Stimulated activated CD4-positive, alpha-beta T cell treated with anti-CD3 and anti-CD28 coated beads, Interleukin-12 subunit alpha, Interleukin-12 subunit beta, amount 100 ng/mL, for 24 hours (primary cell): ENCODE measurements around the gene SLC41A3.
"Not testable (repeated sequence)": the region's sequence is repeated elsewhere in the genome, so short reads cannot be mapped to it uniquely, and the experiment has no call there.

Experiments used
- DNase-seq, 2 experiments: peaks; one replicate each; pipeline ENCODE4 v3.0.0-alpha.2; 2020; ENCODE audit warnings: low read depth in 2 of 2

Gene SLC41A3

DNA sequence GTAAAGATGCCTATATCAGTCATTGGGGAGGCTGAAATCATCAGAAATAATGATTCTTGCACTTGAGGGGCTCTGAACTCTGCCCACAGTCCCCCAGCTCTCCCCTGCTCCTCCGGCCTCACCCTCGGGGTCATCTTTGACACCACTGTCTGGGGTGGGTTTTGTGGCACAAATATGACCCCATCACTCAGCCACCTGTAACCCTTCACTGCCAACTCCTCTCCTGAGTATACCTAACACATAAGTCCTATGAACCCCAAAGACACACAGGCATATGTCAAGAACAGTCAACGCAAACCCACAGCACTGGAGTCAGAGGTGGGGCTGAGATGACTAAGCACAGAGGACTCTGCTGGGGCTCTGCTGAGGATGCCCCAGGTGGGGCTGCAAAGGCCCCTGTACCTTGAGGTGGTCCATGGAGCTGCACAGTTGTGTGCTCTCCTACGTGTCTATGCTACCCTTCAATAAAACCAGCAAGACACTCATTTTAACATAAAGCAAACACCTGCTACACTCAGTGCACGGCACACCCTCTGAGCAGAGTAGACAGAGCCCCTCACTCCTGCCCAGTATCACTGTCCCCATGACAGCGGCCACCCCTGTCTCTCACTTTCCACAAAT is 29.9 kb downstream of the SLC41A3 start:
- no peak for DNase-seq

DNA sequence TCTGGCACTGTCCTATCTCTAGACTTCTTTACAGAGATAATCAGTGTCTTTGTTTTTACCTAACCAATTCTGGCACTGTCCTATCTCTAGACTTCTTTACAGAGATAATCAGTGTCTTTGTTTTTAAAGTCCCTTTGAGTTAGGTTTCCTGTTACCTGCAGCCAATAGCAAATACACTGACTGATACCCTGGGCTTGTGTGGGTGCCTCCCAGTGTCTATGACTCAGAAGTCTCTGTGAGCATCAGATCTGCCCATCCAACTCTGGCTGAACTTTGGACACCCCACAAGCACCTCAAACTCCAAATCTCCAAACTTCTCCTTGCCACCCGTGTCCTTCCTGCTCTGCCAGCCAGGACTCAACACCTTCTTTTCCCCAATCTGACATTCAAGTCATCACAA is 30.4 kb downstream of the SLC41A3 start:
- no peak for DNase-seq

DNA sequence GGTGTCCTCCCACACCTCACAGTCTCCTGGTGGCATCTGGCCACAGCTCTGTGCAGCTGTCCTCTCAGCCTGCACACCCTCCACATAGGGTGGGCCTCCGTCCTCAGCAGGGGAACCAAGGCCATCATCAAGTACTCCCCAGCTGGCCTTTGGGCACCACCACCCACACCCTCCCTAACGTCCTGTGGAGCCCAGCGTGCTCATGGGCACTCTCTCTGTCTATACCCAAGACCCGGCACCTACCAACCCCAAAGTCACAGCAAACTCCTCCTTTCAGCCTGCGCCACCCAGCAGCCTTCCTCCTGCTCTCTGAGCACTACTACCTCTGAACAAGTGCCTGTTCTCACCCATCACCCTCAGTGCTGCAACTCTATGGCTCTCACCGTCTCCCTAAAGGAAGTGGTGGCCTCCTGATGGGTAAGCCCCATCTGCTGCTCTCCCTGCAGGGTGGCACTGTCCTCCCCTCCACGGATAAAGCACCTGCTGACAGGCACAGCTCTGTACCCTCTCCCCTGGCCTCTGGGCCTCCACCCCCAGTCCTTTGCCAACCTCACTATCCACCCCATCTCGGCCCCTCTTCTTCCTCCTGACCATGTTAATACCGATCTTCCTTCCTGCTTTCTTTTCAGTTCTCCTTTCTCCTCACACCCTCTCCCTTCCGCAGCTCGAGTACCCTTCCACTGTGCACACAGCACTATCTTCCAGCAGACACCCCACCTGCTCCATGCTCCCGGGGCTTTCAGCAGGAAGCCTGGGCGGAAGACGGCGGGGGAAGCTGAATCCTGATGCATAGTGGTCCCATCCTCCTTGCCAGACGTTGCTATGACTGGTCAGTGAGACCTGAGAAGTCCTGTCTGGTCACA is 31.5 kb downstream of the SLC41A3 start:
- DNase-seq = no peak

DNA sequence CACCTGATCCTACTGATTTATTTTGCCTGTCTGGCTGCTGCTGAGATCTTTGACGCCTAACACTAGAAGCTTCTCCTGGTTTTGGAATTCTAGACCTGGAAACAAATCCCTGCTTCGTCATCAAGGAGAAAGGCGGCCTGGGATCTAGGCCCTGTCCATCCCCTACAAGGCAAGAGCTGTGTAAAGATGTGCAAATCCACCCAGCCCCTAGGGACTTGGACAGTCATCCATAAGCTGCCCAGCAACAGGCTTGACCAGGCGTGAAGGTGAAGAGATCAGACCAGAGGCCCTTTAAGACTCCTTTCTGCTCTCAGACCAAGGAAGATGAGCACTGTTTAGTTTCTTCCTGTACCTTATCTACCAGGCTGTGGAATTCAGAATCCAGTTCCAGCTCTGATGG is 32.2 kb downstream of the SLC41A3 start:
- no peak for DNase-seq

DNA sequence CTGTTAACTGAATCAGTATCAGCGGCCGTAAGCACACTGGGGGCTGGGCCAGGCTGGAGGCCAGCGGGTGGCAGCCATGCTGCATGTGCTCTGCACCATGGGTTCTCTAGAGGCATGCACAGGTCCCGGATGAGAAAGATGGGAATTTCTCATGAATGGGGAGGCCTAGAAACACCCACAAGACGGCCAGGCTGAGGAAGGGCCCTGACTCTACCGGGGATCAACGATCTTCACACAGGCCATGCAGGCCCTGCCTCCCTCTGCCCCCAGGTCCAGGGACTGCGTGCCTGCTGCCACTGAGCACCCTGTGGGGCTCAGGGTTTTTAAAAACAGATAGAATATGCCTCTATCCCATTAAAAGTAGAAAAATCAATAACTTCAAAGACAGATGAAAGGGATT is 32.7 kb downstream of the SLC41A3 start:
- no peak for DNase-seq

DNA sequence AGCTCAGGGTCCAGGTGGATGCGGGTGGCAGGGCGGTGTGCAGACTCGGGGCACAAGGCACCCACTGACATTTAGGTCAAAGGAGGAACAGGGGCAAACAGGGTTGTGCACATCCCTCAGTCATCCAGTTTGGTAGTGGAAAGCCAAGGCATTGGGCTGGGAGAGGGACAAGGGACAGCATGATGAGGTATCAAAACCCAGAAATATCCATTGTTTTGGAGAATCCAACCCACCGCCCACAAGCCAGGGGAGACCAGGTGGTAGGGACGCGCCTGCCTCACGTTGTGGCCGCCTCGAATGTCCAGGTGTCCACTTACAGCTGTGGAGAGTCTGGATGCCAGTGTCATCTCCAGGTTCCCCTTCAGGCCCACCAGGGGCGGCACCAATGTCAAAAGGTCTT is 33.3 kb downstream of the SLC41A3 start:
- no peak for DNase-seq

DNA sequence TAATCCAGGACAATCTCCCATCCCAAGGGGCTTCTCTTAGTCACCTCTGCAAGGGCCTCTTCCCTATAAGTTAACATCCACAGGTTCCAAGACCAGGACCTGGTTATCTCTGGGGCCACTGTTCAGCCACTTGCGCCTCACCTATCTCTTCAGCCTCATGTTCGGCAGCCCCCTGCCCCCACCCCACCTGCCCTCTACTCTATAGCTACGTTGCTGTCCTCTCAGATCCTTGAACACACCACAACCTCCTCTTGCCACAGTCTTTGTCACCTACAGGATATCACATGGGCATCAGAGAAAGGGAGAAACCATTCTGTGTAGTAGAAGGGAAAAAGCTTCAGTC is 33.9 kb downstream of the SLC41A3 start:
- no peak for DNase-seq

DNA sequence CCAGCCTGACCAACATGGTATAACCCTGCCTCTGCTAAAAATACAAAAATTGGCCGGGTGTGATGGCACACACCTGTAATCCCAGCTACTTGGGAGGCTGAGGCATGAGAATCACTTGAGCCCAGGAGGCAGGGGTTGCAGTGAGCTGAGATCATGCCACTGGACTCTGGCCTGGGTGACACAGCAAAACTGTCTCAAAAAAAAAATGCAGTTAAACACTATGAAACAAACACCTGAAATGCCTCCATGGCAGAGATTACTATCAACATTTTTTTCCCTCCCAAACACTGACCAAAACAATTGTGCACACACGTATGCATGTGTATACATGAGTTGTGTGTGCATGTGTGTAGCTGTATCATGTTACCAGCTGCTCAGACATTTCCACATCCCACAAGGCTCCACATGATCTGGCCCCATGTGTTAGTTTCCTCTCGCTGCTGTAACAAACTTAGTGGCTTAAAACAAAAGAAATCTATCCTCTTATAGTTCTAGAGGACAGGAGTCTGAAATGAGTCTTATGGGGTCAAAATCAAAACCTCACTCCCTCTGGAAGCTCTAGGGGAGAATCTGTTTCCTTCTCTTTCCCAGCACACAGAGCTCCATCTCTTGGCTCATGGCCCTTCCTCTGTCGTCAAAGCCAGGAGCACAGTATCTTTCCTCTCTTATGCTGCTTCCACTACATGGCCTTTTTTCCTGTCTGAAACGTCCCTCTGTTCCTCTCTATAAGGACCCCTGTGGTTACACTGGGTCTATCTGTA is 34.5 kb downstream of the SLC41A3 start:
- no peak for DNase-seq

DNA sequence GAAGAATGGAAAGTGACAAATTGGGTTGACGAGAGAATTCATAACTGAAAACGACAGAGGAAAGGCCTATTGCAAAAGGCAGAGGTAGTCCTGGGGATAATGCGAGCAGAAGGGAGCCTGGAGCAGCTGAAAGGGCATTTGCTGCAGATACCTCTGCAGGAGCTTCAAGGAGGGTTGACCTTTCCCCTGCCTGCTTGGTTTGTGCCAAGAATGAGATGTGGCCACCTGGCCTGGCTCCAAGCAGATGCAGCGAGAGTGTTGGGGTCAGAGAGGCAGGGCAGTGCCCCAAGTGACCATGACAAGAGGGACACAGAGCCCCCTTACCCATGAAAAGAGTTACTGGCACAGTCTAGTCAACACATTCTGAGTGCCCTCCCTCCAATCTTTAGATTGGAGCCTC is 43.5 kb downstream of the SLC41A3 start:
- no peak for DNase-seq

DNA sequence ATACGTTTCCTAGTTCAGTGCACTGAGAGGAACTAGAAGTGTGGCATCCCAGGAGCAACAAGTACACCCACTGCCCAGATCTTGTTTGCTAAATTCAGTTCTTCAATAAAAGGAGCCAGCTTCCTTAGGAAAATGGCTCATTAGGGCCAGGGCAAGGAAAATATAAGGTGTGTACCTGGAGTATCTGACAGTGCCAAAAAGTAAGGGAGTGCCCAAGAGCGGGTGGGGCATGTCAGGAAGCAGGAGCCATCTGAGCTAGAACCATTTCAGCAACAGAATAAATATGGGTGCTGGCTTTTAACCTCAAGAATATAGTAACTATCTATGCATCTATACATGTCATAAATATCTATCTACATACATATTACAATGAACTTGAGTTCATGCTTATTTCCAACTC is 44.1 kb downstream of the SLC41A3 start:
- DNase-seq = no peak

DNA sequence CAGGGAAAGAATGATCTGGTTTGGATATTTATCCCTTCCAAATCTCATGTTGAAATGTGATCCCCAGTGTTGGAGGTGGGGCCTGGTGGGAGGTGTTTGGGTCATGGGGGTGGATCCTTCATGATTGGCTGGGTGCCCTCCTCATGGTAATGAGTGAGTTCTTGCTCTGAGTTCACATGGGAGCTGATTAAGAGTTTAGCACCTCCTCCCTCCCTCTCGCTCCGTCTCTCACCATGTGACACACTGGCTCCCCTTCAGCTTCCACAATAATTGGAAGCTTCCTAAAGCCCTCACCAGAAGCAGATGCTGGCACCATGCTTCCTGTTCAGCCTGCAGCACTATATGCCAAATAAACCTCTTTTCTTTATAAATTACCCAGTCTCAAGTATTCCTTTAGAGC is 45.1 kb downstream of the SLC41A3 start:
- not testable (repeated sequence) for DNase-seq

DNA sequence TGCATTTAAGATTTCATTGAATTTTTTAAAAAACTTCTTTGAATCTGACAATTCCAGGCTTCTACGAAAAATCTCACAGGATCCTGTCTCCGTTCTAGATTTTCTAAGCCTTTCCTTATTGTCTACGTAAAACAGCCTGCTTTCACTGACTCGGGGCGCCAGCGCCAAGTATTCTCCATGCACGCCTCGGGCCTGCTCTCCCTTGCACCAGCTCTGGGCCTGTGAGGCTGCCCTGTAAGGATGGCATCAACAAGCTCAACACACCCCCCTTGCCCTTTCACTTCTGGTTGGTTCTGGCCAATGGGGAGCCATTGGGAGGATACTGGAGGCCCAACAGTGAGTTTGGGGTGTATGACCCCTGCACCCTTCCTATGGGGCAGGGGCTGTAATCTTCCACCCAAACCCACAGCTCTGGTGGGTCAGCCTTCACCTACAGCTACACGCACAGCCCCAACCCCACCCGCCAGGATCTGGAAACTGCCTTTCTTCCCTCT is 47.8 kb downstream of the SLC41A3 start:
- no peak for DNase-seq

DNA sequence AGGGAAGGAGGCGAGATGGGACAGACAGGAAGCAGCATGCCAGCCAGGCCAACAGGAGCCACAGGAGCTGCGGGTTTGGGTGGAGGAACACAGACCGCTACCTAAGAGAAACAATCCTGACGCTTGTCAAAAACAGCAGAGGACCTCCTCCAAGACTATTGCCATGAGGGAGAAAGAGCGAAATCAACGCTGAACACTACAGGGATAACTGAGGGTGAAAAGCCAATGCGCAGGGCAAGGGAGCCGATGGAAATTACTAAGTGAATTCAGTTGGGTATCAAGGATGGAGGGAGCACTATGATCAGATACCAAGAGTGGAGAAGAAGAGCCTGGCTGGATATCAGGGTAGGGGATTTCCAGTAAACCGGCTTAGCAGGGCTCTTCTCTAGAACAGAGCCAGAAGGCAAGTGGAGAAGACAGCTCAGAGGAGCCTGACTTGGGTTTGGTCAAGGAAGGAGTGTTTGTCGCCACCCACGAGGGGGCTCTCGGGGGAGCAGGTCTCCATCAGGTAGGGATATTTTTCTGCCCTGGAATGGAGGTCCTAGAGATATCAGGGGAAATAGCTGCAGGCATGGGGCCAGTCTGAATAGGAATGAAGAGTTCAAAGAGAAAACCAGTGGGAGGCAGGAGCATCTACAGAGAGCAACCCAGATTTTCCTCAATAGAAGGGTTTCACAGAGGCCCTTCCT is 48.4 kb downstream of the SLC41A3 start:
- DNase-seq = no peak

DNA sequence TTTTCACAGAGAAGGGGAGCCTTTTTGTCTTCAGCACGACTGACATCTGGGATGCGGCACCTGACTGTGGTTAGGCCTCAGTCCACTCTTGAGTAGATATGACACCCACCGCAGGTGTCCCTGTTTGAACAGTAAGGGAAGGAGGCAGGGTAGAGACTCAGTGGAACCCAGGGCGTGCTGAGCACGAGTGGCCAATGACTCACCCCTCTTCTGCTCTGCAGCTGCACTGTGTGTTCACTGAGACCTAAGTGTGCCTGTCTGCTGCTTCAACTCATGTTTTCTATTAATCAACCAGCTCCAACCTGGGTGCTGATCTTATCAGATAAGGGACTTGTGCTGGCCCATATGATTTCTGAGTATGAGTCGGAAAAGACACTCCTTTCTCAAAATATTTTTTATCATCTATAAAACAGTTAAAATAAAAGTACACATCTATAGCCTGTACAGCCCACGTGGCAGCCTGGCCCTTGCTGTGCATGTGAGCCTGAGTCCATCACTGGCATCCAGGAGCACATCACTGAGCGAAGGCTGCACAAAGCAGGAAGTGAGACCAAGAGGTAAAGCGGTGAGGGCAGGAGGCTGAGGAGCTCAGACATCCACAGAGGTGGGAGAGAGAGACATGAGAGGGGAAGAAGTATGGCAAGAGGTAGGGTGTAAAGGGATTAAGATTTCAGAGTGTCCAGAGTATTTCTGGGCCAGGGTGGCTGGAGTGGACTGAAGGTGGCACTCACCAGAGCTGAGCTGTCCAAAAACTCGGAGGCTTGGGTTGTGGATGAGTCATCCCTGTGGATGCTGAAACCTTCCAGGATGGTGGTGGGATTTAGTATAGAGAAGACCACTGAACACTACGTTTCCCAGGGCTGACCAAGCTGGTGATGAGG is 49.2 kb downstream of the SLC41A3 start:
- DNase-seq = no peak

DNA sequence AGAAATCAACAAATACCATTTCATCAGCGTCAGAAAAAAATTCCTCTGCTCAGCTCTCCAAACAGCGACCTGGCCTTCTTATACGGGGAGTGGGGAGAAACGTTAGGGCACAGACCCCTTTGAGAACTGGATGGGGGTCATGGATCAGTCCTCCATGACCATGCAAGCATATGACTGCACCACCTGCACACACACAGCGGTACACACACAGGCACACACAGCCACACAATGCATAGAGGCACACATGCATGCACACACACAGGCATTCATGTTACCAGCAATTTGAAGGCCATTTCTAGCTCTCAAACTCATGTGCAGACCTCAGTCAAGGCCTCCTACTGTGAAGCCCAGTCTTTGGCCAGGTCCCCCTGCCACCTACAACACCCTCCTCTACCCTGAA is 50.2 kb downstream of the SLC41A3 start:
- DNase-seq = no peak

DNA sequence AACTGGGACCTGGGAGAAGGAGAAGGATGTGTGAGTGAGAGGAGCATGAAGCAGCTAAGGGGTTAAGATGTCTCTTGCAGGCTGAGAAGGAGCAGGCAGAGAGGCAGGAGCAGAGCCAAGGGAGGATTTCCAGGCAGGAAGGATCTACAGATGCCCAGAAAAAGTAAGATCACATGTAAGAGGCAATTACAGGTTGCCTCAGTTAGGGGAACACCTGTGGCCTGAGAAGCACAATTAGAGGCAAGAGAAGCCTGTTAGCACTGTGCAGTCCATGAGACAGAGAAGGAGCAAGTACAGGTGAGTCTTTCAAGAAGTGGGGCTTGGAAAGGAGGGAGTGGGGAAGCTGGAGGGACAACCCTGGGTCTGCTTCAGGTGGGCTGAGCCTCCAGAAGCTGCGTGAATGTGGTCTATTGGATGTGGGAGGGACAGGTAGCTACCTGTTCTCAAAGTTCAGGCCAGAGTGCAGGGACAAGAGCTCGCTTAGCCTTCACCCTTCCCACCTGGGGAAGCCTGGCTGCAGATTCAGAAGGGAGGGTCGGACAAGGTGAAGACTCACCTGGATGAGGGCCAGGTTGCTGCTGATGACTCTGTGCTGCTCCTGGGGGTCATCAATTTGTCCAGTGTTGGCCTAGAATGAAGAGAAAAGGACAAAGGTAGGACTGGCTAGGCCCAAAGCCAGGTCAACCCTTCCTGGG is 50.7 kb downstream of the SLC41A3 start:
- DNase-seq = no peak

DNA sequence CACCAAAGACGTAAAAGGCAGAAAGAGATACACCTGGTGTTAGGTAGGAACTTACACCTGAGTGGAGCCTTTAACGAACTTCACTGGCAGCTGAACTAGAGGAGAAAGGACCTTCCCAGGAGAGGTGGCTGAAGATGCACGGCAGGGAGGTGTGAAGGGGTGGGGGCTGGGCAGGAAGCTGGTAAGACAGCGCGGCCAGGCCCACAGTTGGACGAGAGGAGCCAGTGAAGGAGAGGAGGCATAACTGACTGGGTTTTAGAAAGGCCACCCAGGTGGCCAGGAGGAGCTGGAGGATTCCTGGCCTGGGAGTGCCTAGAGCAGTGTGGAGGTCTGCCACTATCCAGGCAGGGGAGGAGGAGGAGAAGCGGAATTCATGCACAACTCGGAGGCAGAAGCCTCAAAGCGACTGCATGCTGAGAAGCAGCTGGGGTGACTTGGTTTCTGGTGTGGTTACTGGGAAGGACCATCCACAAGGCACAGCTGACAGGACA is 51.9 kb downstream of the SLC41A3 start:
- DNase-seq = no peak

DNA sequence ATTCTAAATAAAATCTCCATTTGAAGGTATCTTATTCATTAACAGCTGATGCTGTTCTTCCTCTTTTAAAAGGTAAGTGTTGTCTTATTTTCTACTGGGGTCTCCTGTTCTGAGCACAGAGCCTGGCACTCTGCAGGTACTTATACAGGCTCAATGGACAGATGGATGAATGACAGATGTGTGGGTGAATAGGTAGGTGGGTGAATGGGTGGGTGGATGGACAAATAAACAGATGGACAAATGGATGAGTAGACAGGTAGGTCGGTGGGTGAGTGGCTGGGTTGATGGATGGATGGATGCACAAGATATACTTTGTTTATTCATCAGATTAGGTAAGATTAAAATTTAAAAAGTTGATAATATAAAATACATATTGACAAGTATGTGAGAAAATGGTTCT is 53.5 kb downstream of the SLC41A3 start:
- no peak for DNase-seq

DNA sequence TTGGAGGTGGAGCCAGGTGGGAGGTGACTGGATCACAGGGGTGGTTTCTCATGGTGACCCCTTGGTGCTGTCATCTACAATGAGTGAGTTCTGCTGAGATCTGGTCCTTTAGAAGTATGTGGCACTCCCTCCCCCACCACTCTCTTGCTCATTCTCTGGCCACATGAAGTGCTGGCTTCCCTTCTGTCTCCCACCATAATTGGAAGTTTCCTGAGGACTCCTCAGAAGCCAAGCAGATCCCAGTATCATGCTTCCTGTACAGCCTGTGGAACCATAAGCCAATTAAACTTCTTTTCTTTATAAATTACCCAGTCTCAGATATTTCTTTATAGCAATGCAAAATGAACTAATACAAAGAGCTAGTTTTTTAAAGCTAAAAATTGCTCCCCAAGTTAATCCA is 54.7 kb downstream of the SLC41A3 start:
- no peak for DNase-seq

DNA sequence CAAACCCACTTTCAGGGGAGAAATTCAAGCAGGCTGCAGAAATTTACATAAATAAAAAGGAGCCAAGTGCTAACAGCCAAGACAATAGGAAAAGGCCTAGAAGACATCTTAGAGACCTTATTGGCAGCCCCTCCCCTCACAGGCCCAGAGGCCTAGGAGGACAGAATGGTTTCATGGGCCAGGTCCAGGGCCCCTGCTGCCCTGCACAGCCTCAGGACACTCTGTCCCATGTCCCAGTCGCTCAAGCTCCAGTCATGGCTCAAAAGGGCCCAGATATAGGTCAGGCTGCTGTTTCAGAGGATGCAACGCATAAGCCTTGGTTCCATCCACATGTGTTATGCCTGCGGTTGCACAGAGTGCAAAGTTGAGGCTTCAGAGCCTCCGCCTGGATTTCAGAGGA is 55.8 kb downstream of the SLC41A3 start:
- DNase-seq = no peak
